NCI-H146 treated with DMSO at 0.1 percent for 48 hours (cell line): ENCODE results near the gene FUT7.

Experiments used
- DNase-seq: peaks from one replicate; lab custom pipeline; 2025; ENCODE audit not compliant: unreplicated experiment; lab: John Stamatoyannopoulos, UW

The FUT7 gene

GRCh38 chr9:137019891-137020683 lies 11.8 kb downstream of the FUT7 start:
- DNase-seq: no peak

- DNase-seq: no peak
These were observed 12.9 kb downstream of the FUT7 start for GRCh38 chr9:137018761-137019559.

GRCh38 chr9:137017791-137018497 lies 13.9 kb downstream of the FUT7 start:
- DNase-seq: no peak

GRCh38 chr9:137017071-137017470 lies 14.8 kb downstream of the FUT7 start:
- DNase-seq: no peak

- DNase-seq: no peak
These were observed 15.5 kb downstream of the FUT7 start for GRCh38 chr9:137016436-137016835.

- no peak for DNase-seq
These were observed 15.9 kb downstream of the FUT7 start for GRCh38 chr9:137015976-137016375.

GRCh38 chr9:137015540-137015930 lies 16.4 kb downstream of the FUT7 start:
- DNase-seq: no peak

- DNase-seq: no peak
These were observed 16.9 kb downstream of the FUT7 start for GRCh38 chr9:137014776-137015539.

GRCh38 chr9:137014166-137014565 lies 17.7 kb downstream of the FUT7 start:
- no peak for DNase-seq

- no peak for DNase-seq
These were observed 18.3 kb downstream of the FUT7 start for GRCh38 chr9:137013571-137013940.

GRCh38 chr9:137012694-137013570 lies 19.0 kb downstream of the FUT7 start:
- no peak for DNase-seq

GRCh38 chr9:137011907-137012675 lies 19.8 kb downstream of the FUT7 start:
- DNase-seq: no peak

GRCh38 chr9:137011156-137011555 lies 20.7 kb downstream of the FUT7 start:
- no peak for DNase-seq

- no peak for DNase-seq
These were observed 21.8 kb downstream of the FUT7 start for GRCh38 chr9:137009938-137010732.

GRCh38 chr9:137009217-137009616 lies 22.7 kb downstream of the FUT7 start:
- no peak for DNase-seq

GRCh38 chr9:137008312-137008711 lies 23.6 kb downstream of the FUT7 start:
- no peak for DNase-seq

- DNase-seq: no peak
These were observed 24.0 kb downstream of the FUT7 start for GRCh38 chr9:137007816-137008270.

GRCh38 chr9:137007108-137007815 lies 24.6 kb downstream of the FUT7 start:
- DNase-seq: no peak
